HG02981 (cell line): Measurements from ENCODE around the gene ATP6V1F.

Experiments used
- ATAC-seq: cut with Tn5 transposase; IDR thresholded peaks from one replicate; pipeline ENCODE4 v1.9.1; 2021; ENCODE audit warnings: mild to moderate bottlenecking, moderate library complexity; ENCODE audit not compliant: unreplicated experiment

Gene ATP6V1F, protein sequence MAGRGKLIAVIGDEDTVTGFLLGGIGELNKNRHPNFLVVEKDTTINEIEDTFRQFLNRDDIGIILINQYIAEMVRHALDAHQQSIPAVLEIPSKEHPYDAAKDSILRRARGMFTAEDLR

DNA sequence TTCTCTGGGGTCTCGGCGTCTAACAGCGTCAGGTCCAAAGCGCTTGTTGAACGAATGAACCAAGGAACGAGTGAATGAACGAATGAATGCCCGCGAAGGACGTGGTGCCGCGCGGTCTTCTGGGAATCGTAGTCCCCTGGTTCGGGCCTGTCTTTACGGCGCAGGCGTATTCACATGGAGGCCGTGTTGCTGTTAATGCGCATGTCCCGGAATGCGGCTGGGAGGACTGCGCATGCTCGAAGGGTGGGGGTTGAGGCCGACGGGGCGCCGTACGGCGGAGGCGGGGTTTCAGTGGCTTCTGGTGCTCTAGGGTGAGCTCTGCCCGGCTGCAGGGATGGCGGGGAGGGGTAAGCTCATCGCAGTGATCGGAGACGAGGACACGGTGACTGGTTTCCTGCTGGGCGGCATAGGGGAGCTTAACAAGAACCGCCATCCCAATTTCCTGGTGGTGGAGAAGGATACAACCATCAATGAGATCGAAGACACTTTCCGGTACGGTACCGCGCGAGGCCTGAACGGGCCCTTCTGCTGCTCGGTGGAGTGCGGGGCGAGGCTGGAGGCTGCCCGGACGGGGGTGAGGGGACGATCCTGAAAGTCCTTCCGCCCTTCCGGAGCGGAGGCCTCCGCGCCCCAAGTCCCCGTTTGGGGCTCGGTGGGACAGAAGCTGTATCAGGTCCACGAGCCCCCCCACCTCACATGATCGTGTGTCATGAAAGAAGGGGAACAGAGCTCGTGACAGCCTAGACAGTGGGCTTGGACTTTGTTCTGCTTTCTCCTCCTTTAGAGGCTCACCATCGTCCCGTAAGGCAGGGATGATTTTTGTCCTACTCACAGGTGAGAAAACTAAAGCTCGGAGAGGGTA is at the start of gene ATP6V1F:
Gene ATP6V1F, plus strand, starts transcription at position 286 of the 862 bp plus-strand sequence. Its CDS starts 49 bp downstream, at position 335.
- ATAC-seq, result peak; percentile 87

DNA sequence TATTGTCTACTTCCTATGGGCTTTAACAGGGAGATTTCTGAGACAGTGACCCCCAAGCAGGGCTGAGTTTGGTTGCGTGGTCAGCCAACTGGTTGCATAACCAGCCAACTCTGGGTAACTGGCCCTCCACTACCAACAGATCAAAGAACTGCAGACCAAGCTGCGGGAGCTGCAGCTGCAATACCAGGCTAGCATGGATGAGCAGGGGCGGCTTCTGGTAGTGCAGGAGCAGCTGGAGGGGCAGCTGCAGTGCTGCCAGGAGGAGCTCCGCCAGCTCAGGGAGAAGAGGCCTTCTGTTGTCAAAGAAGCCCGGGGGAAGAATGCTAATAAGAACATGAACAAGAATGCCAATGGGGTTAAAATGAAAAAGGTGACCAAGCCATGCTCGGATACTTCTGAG is 48.2 kb upstream of the ATP6V1F start:
- ATAC-seq, result no peak

DNA sequence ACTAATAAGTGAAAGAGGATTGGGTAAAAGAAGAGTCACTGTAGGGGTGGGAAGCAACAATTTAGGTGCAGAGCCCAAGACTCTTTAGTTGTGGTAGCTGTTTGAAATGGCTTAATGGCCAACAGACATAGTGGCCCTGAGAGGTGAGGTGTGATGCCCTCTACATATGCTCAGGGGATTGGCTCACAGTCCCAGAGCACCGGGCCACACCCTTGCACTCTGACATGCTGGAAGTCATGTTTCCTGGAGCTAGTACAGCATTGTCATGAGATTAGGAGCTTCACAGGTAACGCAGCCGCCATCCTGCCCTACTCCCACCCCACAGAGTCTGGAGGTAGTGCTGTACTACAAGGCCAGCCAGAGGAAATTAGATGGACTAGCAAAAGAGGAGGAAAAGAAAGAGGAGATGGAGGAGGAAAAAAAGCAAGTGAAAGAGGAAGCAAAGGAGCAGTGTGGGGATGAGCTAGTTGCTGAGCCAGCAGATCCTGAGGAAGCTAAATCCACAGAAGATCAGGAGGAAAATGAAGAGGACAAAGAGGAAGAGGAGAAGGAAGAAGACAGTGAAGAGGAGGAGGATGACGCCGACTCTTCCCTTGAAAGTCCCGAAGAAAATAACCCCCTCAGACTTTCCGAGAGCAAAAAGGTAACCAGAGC is 47.2 kb upstream of the ATP6V1F start:
- ATAC-seq, result no peak

DNA sequence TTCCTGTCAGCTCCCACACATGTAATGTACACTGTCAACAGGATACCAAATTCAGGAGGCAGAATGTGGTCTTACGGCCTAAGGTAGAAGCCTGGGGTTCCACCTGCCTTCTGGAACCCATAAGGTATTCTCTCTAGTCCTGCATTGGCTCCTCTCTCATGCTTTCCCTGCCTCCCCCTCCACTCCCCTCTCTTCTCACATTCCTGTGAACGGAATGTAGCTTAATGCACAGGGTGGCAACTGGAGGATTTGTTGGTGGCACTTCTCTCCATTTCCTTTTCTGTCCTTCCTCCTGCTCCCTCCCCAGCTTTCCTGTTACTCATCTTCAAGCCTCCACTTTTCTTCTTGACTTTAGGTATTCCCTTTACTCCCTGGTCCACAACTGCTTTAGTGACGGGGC is 44.0 kb upstream of the ATP6V1F start:
- no peak for ATAC-seq

DNA sequence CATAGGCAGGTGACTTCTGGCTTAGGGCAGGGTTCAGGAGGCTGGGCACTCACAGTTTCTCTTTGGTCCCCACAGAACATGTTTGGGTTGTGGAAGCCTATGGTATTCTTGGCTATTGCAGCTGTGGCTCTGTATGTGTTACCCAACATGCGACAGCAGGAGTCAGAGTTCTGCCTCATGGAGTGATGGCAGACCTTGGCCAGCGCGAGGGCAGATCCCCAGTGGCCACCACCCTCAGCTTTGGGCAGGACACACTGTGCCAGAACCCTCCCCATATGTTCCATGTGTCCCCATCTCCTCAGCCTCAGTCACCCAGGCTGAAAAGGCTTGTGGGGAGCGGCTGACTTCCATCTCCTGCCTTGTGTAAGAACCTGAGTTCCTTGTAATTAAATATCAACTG is 40.9 kb upstream of the ATP6V1F start:
- ATAC-seq, result no peak

DNA sequence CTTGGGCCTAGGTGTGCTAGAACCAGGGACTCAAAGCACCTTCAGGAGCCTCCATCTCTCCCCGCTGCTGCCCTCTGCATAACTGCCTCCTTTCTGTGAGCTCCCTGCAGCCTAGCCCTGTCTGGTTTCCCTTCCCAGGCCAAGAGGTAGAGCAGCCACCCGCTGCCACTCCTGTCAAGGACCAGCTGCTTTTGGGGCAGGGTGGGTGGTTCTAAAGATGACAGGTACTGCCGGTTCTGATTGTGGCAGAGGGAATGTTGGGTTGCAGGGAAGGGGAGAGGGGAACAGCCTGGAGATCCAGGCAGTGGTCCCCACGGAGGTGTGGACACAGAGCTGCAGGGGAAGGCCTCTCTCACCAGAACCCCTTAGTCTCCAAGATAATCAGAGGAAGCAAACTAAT is 36.1 kb upstream of the ATP6V1F start:
- no peak for ATAC-seq

DNA sequence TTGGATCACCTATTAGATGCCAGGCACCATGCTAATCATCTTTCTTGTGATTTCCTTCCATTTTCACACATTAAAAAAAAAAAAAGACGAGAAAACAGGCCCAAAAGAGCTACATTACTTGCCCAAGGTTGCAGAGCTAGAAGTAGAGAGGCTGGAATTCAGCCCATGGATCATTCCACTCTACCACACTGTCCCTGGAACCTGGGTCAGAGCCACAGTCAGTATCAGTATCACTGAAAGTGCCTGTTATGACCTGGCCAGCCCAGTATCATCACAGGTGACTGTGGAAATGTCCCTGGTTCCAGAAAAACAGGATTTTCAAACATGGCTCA is 35.8 kb upstream of the ATP6V1F start:
- no peak for ATAC-seq

DNA sequence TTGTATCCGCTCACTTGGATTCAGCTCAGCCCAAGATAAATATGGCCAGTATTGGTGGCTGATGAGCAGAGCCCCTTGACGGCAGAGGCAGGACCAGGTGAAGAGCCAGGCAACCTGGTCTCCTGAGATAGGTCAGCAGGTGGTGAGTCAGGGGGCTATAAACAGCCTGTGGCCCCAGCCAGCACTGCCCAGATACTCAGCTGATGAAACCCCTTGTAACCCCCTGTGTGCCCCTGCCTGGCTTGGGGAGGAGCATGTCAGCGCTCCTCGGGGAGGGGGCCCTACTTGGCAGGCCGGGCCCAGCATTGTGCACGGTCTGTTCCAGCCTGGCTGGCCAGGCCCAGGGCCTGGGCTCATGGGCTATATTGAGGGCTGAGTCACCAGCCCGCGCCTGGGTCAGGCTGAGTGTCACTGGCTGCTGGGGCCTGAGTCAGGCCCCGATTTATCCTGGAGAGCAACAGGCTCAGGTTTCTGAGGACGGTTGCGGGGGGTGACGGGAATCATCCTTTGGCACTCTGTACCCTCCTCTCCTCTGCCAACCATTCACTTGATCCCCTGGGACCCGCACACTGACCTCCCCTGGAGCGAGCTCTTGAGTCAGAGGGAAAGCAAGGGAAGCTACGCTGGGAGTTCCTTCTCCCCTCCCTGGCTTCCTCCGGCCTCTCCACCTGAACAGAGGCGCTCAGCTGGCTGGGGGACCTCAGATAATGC is 35.3 kb upstream of the ATP6V1F start:
- no peak for ATAC-seq

DNA sequence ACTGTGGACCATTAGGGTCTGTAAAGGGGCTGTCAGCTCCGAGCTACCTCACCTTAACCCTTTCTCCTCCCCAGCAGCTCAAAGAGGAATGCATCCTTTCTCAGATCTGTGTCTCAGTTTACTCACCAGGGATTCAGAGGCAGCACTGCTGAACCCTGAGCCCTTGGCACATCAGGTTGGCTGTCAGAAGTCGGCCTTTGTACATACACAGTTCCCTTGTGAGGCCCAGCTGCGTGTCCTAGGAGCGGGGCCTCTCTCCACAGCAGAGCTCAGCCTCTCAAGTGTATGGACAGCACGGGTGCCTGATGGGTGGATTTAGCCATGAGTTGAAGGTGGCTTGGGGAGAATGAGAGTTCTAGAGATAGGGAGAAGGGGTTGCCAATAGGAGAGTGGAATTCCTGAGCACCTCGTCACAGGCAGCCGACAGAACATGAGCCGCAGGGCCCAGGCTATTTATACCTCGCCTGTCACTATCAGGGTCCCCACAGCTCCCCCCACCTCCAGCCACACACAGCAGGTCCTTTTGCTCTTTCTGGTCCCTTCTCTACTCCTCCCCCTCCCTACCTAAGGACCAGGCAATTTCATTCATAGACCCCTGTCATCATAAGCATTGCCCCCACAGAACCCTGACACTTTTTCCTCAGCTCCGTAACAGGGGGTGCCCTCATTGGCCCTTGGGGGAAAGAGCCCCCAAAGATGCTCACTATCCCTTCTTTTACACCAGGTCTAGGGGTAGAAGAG is 34.5 kb upstream of the ATP6V1F start:
- ATAC-seq, result no peak

DNA sequence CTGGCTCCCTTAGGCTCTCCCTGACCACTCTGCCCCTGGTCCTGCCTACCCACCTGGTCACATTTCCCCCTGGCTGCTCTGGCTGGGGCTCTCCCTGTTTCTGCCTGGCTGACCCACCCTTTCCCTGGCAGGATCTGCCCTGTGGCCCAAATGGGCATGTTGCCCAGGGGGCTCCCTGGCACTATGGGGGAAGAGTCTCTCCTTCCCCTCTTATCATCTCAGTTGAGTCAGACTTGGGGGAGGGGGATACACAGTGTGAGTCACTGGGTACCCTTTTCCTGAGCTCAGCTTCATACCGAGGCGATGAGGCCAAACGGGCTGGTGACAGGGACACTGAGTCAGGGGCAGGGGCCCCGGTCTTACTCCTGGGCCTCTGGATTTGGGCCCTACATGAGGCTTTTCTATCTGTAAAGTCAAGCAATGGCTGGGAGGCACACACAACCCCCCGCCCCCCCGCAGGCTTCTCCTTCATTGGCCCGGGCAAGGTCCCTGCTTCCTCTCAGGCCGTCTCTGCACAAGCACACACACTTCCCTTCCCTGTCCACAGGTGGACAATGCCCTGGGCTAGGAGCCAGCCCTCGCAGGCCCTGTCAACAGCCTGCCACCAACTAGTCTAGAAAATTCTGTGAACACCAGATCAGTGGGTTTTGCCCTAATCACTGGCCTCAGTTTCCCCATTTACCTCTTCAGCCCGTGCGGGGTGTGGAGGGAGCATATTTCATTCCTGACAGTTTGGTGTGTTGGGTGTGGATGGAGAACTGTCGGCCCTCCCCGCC is 33.1 kb upstream of the ATP6V1F start:
- ATAC-seq, result no peak

DNA sequence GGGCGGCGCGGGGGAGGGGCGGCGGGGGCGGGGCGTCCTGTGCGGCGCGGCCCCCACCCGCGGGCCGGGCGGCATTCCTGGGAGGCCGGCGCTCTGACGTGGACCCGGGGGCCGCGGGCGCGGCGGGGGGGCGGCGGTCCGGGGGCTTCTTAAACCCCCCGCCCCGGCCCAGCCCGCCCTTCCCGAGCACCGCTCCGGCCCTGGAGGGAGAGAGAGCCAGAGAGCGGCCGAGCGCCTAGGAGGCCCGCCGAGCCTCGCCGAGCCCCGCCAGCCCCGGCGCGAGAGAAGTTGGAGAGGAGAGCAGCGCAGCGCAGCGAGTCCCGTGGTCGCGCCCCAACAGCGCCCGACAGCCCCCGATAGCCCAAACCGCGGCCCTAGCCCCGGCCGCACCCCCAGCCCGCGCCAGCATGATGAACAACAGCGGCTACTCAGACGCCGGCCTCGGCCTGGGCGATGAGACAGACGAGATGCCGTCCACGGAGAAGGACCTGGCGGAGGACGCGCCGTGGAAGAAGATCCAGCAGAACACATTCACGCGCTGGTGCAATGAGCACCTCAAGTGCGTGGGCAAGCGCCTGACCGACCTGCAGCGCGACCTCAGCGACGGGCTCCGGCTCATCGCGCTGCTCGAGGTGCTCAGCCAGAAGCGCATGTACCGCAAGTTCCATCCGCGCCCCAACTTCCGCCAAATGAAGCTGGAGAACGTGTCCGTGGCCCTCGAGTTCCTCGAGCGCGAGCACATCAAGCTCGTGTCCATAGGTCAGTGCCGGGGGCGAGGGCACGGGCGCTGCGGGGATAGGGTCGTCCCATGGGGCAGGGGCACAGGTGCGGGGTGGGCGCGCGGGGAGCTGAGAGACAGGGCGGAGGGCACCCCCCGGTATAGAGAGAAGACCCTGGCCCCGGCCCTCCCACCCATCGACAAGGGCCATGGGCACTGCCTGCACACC is 32.2 kb upstream of the ATP6V1F start, which contains the start of gene FLNC:
Gene FLNC, plus strand, starts transcription at position 176 of the 947 bp plus-strand sequence. Its CDS starts 232 bp downstream, at position 408.
- ATAC-seq, result no peak

DNA sequence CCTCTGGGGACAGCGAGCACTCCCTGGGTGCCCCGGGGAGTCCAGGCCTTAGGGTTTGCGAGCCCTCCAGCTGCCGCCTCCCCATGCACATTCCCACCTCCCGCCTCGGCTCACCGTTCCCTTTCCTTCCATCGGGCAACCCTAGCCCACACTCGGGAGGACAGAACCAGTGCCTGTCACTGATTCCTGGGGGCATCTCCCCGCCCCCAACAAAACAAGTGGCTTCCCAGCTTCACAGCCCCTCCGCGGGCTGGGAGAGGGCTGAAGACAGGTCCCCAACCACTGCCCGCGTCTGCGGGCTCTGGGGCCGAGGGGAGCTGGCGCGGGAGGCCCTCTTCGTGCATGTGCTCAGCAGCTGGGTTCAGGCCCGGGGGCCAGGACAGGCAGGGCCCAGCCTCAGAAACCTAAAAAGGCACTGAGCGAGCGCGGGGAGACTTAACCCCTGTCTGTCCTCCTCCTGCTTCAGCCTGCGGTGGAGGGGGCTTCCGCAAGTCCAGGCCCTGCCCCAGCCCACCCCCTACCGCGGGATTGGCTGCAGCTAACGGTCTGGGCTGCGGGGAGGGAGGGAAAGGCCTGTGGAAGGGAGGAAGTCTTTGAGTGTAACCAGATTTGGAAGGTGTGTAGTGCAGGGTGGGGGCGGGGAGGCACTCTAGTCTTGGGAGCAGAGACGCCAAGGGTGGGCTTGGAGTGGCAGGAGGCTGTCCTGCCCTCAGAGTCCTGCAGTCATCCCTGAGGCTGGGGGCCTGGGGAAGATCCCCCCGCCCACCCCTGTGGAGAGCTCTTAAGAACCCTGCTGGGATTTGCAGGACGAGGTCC is 31.3 kb upstream of the ATP6V1F start:
- ATAC-seq, result no peak

DNA sequence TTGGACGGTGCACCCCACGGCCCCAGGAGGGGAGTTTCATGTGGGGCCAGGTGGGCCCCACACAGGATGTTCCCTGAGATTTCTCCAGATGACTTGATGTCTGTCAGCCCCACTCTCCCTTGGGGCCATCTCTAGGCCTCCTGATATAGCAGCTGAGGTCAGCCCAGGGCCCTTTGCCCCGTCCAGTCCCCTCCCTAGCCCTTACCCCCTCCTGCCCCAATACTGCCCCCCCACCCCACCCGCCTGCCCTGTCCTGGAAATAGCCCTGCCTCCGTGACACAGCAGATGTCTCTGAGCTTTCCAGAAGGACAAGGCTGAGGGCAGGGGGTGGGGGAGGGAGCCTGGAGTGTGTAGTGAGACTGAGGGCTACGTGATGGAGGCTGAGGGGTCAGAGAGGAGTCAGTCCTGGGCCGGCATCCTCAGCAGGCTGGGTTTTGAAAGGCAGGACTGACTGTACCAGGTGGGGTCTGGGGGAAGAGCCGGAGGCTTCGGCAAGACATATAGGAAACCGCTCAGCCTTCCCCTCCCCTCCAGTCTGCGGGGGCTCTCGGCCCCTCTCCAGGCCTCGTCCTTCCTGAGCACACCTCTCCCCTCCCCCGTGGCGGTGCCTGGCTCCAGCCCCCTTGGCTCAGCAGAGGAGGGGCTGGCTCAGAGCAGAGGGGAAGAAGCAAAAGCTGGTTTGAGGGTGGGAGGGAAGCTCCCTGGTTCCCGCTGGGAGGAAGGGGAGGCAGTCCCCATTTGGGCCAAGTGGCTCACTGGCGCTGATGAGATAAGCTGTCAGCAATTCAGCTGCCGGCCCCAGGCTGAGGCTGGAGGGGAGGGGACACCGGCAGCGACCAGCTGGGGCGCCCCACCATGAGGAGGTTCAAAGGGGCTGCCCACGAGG is 30.4 kb upstream of the ATP6V1F start:
- ATAC-seq, result no peak

DNA sequence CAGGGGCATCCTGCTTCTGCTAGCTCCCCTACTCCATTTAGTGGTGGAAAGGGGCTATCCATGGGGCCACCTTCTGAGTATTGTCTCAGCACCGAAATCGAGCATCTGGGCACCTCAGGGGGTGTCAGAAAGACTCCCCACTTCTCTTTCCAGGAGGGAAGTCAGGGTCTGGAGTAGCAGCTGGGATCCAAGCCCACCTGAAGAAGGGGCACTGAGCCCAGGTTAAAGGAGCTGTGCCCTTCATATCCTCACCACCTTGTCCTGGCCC is 29.8 kb upstream of the ATP6V1F start:
- ATAC-seq, result no peak

DNA sequence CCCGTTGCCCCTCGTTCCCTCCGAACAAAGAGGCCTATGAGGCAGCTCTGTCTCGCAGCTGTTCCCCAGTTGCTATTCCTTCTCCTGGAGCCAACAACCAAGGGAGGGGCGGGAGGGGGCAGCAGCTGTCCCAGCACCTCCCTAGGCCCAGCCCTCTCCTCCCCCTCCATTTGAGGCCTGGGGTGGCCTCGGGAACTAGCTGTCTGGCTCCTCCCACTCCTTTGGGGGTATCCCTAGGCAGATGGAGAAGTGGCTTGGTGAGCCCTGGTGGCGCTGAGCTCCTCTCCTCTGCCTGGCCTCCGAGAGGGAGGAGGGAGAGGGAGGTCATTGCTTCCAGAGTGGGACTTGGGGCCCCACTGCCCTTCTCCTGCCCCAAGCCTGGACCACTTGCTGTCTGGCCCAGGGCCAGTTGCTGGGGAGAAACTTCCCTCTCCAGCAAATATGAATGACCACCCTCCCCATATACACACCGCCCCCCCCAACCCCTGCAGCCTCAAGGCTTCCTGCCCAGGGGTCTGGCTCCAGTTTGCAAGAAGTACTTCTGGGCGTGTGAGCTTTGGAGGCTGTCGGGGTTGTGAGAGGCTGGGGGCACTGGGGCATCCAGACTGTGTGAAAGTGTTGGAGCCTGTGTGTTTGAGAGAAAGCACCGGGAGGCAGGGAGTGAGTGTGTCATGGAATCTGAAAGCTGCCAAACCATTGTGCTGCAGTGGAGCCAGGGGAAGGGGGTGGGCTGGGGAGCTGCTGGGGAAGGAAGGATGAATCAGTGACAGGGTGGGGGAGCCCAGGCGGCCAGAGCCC is 29.3 kb upstream of the ATP6V1F start:
- no peak for ATAC-seq

DNA sequence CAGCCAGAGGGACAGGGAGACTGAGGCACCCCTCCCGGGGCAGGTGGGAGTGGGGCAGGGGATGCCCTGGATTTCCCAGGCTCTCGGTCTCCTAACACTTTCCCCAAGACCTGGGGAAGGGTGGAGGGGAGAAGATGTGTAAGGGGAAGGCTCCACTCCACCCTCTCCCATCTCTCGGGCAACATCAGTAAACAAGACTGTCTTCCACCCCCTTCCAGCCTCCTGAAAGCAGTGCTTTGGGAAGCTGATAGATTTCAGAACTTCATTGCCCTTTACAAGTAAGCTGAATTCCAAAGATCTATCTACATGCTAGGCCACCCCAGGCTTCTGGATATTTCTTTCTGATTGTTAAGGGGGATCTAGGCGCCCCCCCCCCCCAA is 28.7 kb upstream of the ATP6V1F start:
- no peak for ATAC-seq
